PFSK-1 (cell line): Measurements from ENCODE around the gene MARCHF3.

Experiments
- POLR2AphosphoS5 ChIP-seq: IDR thresholded peaks from 2 replicates; pipeline ENCODE4 v1.6.1; 2012; ENCODE audit warnings: low read depth, mild to moderate bottlenecking, control low read depth, low read length, moderate library complexity
- REST ChIP-seq, 2 experiments: IDR thresholded peaks; 2 replicates each; pipeline versions ENCODE4 v1.6.1 to v1.8.0; 2011 to 2012; ENCODE audit warnings: low read depth in 2 of 2, low read length in 2 of 2, control low read depth in 1 of 2, inconsistent platforms in 1 of 2, mild to moderate bottlenecking in 1 of 2, moderate library complexity in 1 of 2; ENCODE audit not compliant: insufficient read depth in 1 of 2
- SIN3A ChIP-seq: IDR thresholded peaks from 2 replicates; pipeline ENCODE4 v1.6.1; 2012; ENCODE audit warnings: mild to moderate bottlenecking, low read length, moderate library complexity, borderline replicate concordance; ENCODE audit not compliant: insufficient read depth

DNA sequence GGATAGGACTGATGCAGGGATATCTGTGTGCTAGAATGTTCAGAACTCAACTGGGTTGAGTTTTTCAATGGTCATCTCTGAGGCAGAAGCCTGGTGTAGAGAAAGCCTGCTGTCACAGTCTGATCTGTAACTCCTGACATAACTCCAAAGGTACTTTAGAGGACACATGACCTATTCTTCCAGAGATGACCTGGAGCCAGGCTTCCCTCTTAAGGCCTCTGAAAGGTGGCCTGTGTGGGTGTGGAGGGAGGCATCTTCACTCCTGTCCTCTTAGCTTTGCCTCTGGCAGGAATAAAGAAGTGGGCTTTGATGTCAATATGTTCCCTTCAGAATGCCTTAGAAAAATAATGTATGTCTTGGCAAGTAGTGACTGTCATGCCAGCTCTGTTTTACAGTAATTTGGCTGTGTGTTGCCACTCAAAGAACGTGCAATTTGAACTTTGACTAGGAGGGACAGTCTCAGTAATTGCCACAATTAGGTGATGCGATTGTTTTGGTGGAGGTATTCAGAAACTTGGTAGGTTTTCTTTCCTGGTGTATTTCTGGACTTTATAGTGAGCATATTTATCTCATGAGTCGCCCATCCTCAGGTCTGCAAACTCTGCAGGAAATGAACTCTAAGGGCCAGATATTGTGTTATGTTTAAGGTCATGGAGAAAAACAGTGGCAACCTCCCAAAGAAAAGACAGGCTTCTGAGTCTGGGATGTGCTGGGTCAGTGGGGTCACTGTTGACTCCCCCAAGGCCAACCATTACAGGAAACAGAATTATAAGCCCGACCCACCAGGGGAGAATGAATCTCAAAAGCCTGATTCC is 46.2 kb upstream of the MARCHF3 start:
- TF ChIP-seq SIN3A (peak; percentile 60; the same call in 1 of the 2 replicates), REST (IDR thresholded peaks at IDR 0.05; ENCODE audit: insufficient read depth in 1 of 2, low read depth in 2 of 2, low read length in 2 of 2) (peak in 1 of 2 experiments; percentile 53; a peak in 1 of 4 replicates), POLR2AphosphoS5 (no peak)
